ENCODE results near the gene DENND10. TPM values are rescaled to one million over a fixed set of nuclear protein-coding genes. Genes with fewer than 3 reads are reported as not detected.
A peak's percentile ranks its signal among the peaks of the same experiment; 100 is the strongest.

Gene DENND10
- total RNA-seq, 1 donor, result 102 TPM

- no peak overlapping the region for H3K27ac ChIP-seq (ENCODE audit: low read depth, low read length)
- no peak overlapping the region for H3K4me2 ChIP-seq (ENCODE audit: insufficient read depth, low read length)
- no peaks in the 10 kb centered on the region for H3K79me2 ChIP-seq (ENCODE audit: insufficient read depth, low read length)
- no peak overlapping the region for H3K4me3 ChIP-seq (ENCODE audit: insufficient read depth, low read length)
- no peak overlapping the region for H2AFZ ChIP-seq (ENCODE audit: low read length)
- no peaks in the 10 kb centered on the region for H3K9me3 ChIP-seq (ENCODE audit: low read depth, low read length)
- peaks cover 8% of the 10 kb centered on the region for H3K4me1 ChIP-seq (ENCODE audit: insufficient read depth, low read length)
- TF ChIP-seq, protein P1, sequence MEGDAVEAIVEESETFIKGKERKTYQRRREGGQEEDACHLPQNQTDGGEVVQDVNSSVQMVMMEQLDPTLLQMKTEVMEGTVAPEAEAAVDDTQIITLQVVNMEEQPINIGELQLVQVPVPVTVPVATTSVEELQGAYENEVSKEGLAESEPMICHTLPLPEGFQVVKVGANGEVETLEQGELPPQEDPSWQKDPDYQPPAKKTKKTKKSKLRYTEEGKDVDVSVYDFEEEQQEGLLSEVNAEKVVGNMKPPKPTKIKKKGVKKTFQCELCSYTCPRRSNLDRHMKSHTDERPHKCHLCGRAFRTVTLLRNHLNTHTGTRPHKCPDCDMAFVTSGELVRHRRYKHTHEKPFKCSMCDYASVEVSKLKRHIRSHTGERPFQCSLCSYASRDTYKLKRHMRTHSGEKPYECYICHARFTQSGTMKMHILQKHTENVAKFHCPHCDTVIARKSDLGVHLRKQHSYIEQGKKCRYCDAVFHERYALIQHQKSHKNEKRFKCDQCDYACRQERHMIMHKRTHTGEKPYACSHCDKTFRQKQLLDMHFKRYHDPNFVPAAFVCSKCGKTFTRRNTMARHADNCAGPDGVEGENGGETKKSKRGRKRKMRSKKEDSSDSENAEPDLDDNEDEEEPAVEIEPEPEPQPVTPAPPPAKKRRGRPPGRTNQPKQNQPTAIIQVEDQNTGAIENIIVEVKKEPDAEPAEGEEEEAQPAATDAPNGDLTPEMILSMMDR (IDR thresholded peaks at IDR 0.05; ENCODE audit: extremely low read depth, low read depth, low read length), result no peak
- H3K27me3 ChIP-seq (ENCODE audit: insufficient read depth, low read length), result no peaks in the 10 kb centered on the region
- peaks cover 20% of the 10 kb centered on the region for H3K36me3 ChIP-seq (ENCODE audit: insufficient read depth, low read length)
- H4K20me1 ChIP-seq (ENCODE audit: insufficient read depth, low read length), result no peaks in the 10 kb centered on the region
- no peak for DNase-seq (ENCODE audit: insufficient read length, low spot score, missing footprints)
Observed at GRCh38 chr10:119162452-119163092, 58.7 kb downstream of the DENND10 start.

DNA sequence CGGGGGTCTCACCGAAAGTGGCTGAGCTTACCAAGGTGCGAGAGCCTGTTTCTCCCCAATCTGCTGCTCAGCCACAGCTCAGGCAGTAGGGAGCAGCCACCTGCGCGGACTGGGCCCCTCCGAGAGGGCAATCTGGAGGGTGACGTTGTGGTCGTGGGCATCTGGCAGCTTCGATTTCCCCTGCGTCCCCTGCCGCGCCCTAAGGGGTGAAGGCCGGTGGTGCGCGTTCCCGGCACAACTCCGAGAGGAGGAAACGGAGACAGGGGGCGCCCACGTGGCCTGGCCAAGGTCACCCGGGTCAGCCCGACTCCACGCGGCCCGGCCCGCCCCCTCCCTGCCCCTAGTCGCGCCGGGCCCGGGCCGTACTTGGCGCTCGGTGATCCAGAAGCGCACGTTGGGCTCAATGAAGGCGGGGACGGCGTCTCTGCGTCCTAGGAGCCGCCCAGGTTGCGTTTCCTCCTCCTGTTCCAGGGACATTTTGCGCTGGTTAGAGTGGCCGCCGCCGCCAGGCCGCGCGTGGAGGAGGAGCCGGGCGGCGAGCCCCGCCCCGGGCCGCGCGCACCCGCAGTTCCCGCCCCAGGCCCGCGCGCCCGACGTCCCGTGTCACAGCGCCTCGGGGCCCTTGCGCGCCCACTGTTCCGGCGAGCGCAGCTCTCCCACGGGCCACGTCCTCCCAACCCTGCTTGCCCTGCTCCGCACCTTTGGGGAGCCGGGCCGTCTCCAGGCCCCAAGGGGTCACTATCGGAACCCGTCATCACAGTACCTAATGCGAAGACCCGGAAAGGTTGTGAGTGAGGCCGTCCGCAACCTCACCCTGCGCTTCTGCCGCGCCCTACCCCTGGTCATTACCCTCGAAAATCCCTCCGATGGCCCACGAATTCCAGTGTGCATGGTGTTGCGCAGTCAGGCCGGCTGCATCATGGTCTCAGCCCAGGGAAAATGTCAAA, 61.5 kb downstream of the DENND10 start, which contains the start of gene SFXN4:
Gene SFXN4 (minus strand): TSS at position 544 of the 947 bp plus-strand sequence. CDS start 67 bp downstream, at position 477.
- Histone ChIP-seq H3K27ac (ENCODE audit: low read depth, low read length) (peak within 1 kb of the TSS; percentile 78), H3K36me3 (ENCODE audit: insufficient read depth, low read length) (peaks cover 34% of the 10 kb centered on the region), H4K20me1 (ENCODE audit: insufficient read depth, low read length) (no peaks in the 10 kb centered on the region), H3K27me3 (ENCODE audit: insufficient read depth, low read length) (no peaks in the 10 kb centered on the region), H3K4me3 (ENCODE audit: insufficient read depth, low read length) (peak within 1 kb of the TSS; percentile 91), H3K4me1 (ENCODE audit: insufficient read depth, low read length) (peaks cover 8% of the 10 kb centered on the region), H3K79me2 (ENCODE audit: insufficient read depth, low read length) (no peaks in the 10 kb centered on the region), H3K4me2 (ENCODE audit: insufficient read depth, low read length) (peak within 1 kb of the TSS; percentile 97), H2AFZ (ENCODE audit: low read length) (peak within 1 kb of the TSS; percentile 97), H3K9me3 (ENCODE audit: low read depth, low read length) (no peaks in the 10 kb centered on the region)
- TF ChIP-seq, protein P1 (IDR thresholded peaks at IDR 0.05; ENCODE audit: extremely low read depth, low read depth, low read length), result no peak
- DNase-seq (ENCODE audit: insufficient read length, low spot score, missing footprints), result peak; percentile 96

DNA sequence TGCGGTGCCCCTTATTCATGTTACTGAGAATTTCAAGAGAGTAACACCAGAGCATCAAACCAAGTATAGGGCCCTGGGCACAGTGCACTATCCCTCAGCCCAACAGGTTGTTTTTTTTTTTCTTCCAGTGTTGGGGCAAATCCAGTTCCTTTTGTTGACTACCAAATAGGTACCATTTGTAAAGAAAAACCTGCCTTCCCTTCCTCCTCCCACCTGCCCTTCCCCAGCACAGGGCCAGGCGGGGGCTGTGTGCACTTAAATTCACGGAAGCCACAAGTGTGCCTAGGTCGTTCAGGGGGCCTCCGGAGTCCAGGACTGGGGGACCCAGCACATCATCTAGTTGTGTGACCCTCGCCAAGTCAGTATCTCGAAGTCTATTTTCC, 62.2 kb downstream of the DENND10 start:
- peaks cover 8% of the 10 kb centered on the region for H3K4me1 ChIP-seq (ENCODE audit: insufficient read depth, low read length)
- peak overlapping the region; percentile 78 for H3K27ac ChIP-seq (ENCODE audit: low read depth, low read length)
- H3K9me3 ChIP-seq (ENCODE audit: low read depth, low read length), result no peaks in the 10 kb centered on the region
- peak overlapping the region; percentile 91 for H3K4me3 ChIP-seq (ENCODE audit: insufficient read depth, low read length)
- no peaks in the 10 kb centered on the region for H4K20me1 ChIP-seq (ENCODE audit: insufficient read depth, low read length)
- H3K79me2 ChIP-seq (ENCODE audit: insufficient read depth, low read length), result no peaks in the 10 kb centered on the region
- no peaks in the 10 kb centered on the region for H3K27me3 ChIP-seq (ENCODE audit: insufficient read depth, low read length)
- no peak for DNase-seq (ENCODE audit: insufficient read length, low spot score, missing footprints)
- peaks cover 37% of the 10 kb centered on the region for H3K36me3 ChIP-seq (ENCODE audit: insufficient read depth, low read length)
- H2AFZ ChIP-seq (ENCODE audit: low read length), result peak overlapping the region; percentile 97
- TF ChIP-seq, protein P1 (IDR thresholded peaks at IDR 0.05; ENCODE audit: extremely low read depth, low read depth, low read length), result no peak
- peak overlapping the region; percentile 97 for H3K4me2 ChIP-seq (ENCODE audit: insufficient read depth, low read length)

DNA sequence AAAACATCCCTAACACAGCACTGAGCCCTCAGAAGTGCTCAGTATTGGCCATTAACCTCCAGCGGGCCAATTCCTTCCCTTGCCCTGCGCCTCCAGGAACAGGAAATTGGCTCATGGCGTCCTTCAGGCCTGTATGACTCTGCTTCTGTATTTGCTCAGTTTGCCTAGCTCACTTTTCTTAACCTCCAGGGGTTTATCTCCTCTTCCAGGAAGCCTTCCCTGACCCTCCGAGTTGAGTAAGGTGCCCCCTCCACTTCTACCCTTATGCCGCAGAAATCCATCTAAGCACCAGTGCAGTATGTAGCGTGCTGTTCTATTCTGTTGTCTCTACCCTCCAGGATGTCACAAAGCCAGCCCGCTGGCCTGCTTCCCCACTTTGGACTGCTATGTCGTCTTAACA, 62.7 kb downstream of the DENND10 start:
- Histone ChIP-seq H3K27ac (ENCODE audit: low read depth, low read length) (no peak overlapping the region), H3K4me3 (ENCODE audit: insufficient read depth, low read length) (no peak overlapping the region), H3K27me3 (ENCODE audit: insufficient read depth, low read length) (no peaks in the 10 kb centered on the region), H4K20me1 (ENCODE audit: insufficient read depth, low read length) (no peaks in the 10 kb centered on the region), H3K79me2 (ENCODE audit: insufficient read depth, low read length) (peaks cover 1% of the 10 kb centered on the region), H3K4me1 (ENCODE audit: insufficient read depth, low read length) (peaks cover 8% of the 10 kb centered on the region), H2AFZ (ENCODE audit: low read length) (no peak overlapping the region), H3K36me3 (ENCODE audit: insufficient read depth, low read length) (peaks cover 42% of the 10 kb centered on the region), H3K9me3 (ENCODE audit: low read depth, low read length) (no peaks in the 10 kb centered on the region), H3K4me2 (ENCODE audit: insufficient read depth, low read length) (peak overlapping the region; percentile 97)
- no peak for DNase-seq (ENCODE audit: insufficient read length, low spot score, missing footprints)
- TF ChIP-seq, protein P1 (IDR thresholded peaks at IDR 0.05; ENCODE audit: extremely low read depth, low read depth, low read length), result no peak
